Endothelial cell of umbilical vein (primary cell): ENCODE measurements around the gene CATSPER3. TPM values are rescaled to one million over a fixed set of nuclear protein-coding genes. Genes with fewer than 3 reads are reported as not detected.

ENCODE experiments used
- BruUV-seq: library from RNA; stranded (reverse); fragments of 400-500 nt; replicated peaks from 2 replicates; lab custom pipeline; 2021; lab: Mats Ljungman, UMichigan
- CTCF ChIA-PET: fragments of 300-600, 350-600 bp; sonication (Branson Sonifier 250); formaldehyde crosslinking; loops from one replicate; lab custom pipeline; 2021; ENCODE audit warnings: antibody characterized with exemption, inconsistent platforms; lab: Charles Lee
- POLR2A ChIA-PET: fragments of 300-600, 350-600 bp; sonication (Branson Sonifier 250); formaldehyde crosslinking; loops from one replicate; lab custom pipeline; 2021; ENCODE audit warnings: antibody characterized with exemption, inconsistent platforms; lab: Charles Lee
- DNase-seq: peaks from one replicate; pipeline ENCODE4 v3.0.0-alpha.2; 2011; ENCODE audit warnings: low read depth, low spot score
- FAIRE-seq: peaks from 2 replicates; lab custom pipeline; 2011; peaks lifted over from hg19 to GRCh38; lab: Jason Lieb, UNC
- H2AFZ ChIP-seq: 2 replicates; pipeline ENCODE4 v1.6.0; 2012; ENCODE audit warnings: low read depth, low read length, control low read depth, inconsistent platforms
- H3K27ac ChIP-seq: 2 replicates; pipeline ENCODE4 v1.5.1; 2011; ENCODE audit warnings: low read depth, mild to moderate bottlenecking, control low read depth, low read length, moderate library complexity; ENCODE audit not compliant: insufficient read depth
- H3K27me3 ChIP-seq, 2 experiments: 2 replicates each; pipeline versions ENCODE4 v1.6.0 to v1.6.1; 2011; ENCODE audit warnings: low read length in 2 of 2, mixed read lengths in 1 of 2; ENCODE audit not compliant: control insufficient read depth in 2 of 2, insufficient read depth in 2 of 2
- H3K36me3 ChIP-seq, 2 experiments: 2 replicates in 1 of 2; 3 replicates in 1 of 2; pipeline ENCODE4 v1.5.1; 2011; ENCODE audit warnings: low read length in 2 of 2, mild to moderate bottlenecking in 1 of 2, moderate library complexity in 1 of 2; ENCODE audit not compliant: control insufficient read depth in 2 of 2, insufficient read depth in 2 of 2; ENCODE audit errors: extremely low read depth in 1 of 2
- H3K4me1 ChIP-seq: 3 replicates; pipeline ENCODE4 v1.5.1; 2011; ENCODE audit warnings: mild to moderate bottlenecking, low read length; ENCODE audit not compliant: control insufficient read depth, insufficient read depth; ENCODE audit errors: extremely low read depth
- H3K4me2 ChIP-seq: 2 replicates; pipeline ENCODE4 v1.6.1; 2011; ENCODE audit warnings: low read length, control low read depth, mixed read lengths; ENCODE audit not compliant: insufficient read depth
- H3K4me3 ChIP-seq, 3 experiments: fragments of 200-600 bp in 1 of 3; sonication (generic), shearing (Covaris generic) in 1 of 3; replicated peaks in 1 of 3; 2 replicates each; pipeline ENCODE4 v1.5.1; 2011 to 2016; ENCODE audit warnings: control low read depth in 3 of 3, low read length in 3 of 3, mild to moderate bottlenecking in 2 of 3, inconsistent platforms in 1 of 3, low read depth in 1 of 3, moderate library complexity in 1 of 3; ENCODE audit not compliant: insufficient read depth in 1 of 3
- H3K79me2 ChIP-seq: 2 replicates; pipeline ENCODE4 v1.6.0; 2012; ENCODE audit warnings: low read length, inconsistent platforms; ENCODE audit not compliant: control insufficient read depth, insufficient read depth
- H3K9ac ChIP-seq: replicated peaks from 2 replicates; pipeline ENCODE3; 2011; ENCODE audit warnings: low read length, control low read depth; ENCODE audit not compliant: insufficient read depth; ENCODE audit errors: extremely low read depth
- H3K9me1 ChIP-seq: replicated peaks from 3 replicates; pipeline ENCODE4 v1.6.0; 2011; ENCODE audit warnings: mild to moderate bottlenecking, low read length; ENCODE audit not compliant: control insufficient read depth, insufficient read depth; ENCODE audit errors: extremely low read depth
- H3K9me3 ChIP-seq: replicated peaks from 2 replicates; pipeline ENCODE4 v1.5.1; 2012; ENCODE audit warnings: low read length, inconsistent platforms; ENCODE audit not compliant: control insufficient read depth, insufficient read depth
- H4K20me1 ChIP-seq: replicated peaks from 2 replicates; pipeline ENCODE3; 2011; ENCODE audit warnings: mild to moderate bottlenecking, low read length; ENCODE audit not compliant: control insufficient read depth, insufficient read depth; ENCODE audit errors: extremely low read depth
- EZH2 ChIP-seq: IDR thresholded peaks from 2 replicates; pipeline ENCODE4 v1.6.1; 2012; ENCODE audit warnings: borderline replicate concordance, low read depth, mild to moderate bottlenecking, moderate library complexity, low read length, inconsistent platforms; ENCODE audit not compliant: severe bottlenecking
- FOS ChIP-seq: IDR thresholded peaks from 2 replicates; pipeline ENCODE4 v1.6.1; 2011; ENCODE audit warnings: mild to moderate bottlenecking, low read length, moderate library complexity, borderline replicate concordance; ENCODE audit not compliant: insufficient read depth
- GATA2 ChIP-seq: IDR thresholded peaks from 2 replicates; pipeline ENCODE4 v1.7.0; 2011; ENCODE audit warnings: low read depth, mild to moderate bottlenecking, moderate library complexity, mixed read lengths, low read length; ENCODE audit not compliant: insufficient read length, insufficient read depth
- JUN ChIP-seq: IDR thresholded peaks from 2 replicates; pipeline ENCODE4 v1.6.1; 2011; ENCODE audit warnings: borderline replicate concordance, low read depth; ENCODE audit not compliant: insufficient read length, insufficient read depth
- MYC ChIP-seq: IDR thresholded peaks from one replicate; pipeline ENCODE4 v1.6.1; 2011; ENCODE audit warnings: mild to moderate bottlenecking, low read depth, low read length
- POLR2A ChIP-seq: IDR thresholded peaks from 2 replicates; pipeline ENCODE4 v1.6.1; 2012; ENCODE audit warnings: low read depth, mild to moderate bottlenecking, control low read depth, low read length
- POLR2AphosphoS5 ChIP-seq: IDR thresholded peaks from 2 replicates; pipeline ENCODE4 v1.6.1; 2012; ENCODE audit warnings: low read depth, mild to moderate bottlenecking, control low read depth, low read length, moderate library complexity; ENCODE audit not compliant: insufficient read depth
- dilution Hi-C: fragments of 300-500 bp; cut with MboI; formaldehyde crosslinking; loops from one replicate; pipeline ENCODE4 v1.15.0; 2019; ENCODE audit warnings: low sequenced_read_pairs; ENCODE audit not compliant: extremely low pct_ligation_motif_present
- intact Hi-C: fragments of 100-400 bp; cut with micrococcal nuclease; formaldehyde crosslinking; loops from one replicate; pipeline ENCODE4 v1.10.0; 2022
- polyA plus RNA-seq, 4 experiments: library from polyadenylated mRNA; depleted of rRNA in 3 of 4; stranded (reverse) in 3 of 4; unstranded in 1 of 4; fragments of >200 nt; gene quantifications; 2 replicates each; pipeline versions ENCODE4 v1.2.1 to v1.2.3, GENCODE V29; 2011 to 2012; ENCODE audit warnings: missing spikeins in 1 of 4
- total RNA-seq: library from RNA; stranded (reverse); gene quantifications from 2 replicates; pipeline ENCODE4 v1.2.3, GENCODE V29; 2021
- TF ChIP-seq, protein P1 (sequence below): IDR thresholded peaks from 2 replicates; pipeline ENCODE4 v1.6.1; 2011; ENCODE audit not compliant: insufficient read depth, insufficient read length
- TF ChIP-seq, protein P2 (sequence below), 2 donors: IDR thresholded peaks; 1 replicate in 1 of 2; 2 replicates in 1 of 2; pipeline ENCODE4 v1.5.1; 2011; ENCODE audit warnings: low read length in 2 of 2, mild to moderate bottlenecking in 2 of 2, moderate library complexity in 2 of 2, control low read depth in 1 of 2, inconsistent platforms in 1 of 2, low read depth in 1 of 2; ENCODE audit not compliant: insufficient read depth in 1 of 2; ENCODE audit errors: extremely low read depth in 1 of 2

CATSPER3 gene
- total and polyA plus RNA-seq, 2 donors (not counting 3 experiments of a cell fraction or from before 2014, with no cell fraction given), result 0.43 to 0.71 TPM

DNA sequence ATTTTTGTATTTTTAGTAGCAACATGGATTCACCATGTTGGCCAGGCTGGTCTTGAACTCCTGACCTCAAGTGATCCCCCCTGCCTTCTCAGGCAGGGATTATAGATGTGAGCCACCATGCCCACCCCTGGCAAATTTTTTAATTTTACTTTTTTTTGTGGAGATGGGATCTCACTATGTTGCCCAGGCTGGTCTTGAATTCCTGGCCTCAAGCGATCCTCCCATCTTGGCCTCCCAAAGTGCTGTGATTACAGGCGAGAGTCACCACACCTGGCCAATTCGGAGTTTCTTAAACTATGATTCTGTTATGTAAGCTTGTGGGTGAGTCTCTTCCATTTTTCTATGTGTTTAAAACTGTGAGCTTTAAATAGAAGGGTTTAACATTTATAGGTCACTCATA is 35.2 kb upstream of the CATSPER3 start:
- Histone ChIP-seq H4K20me1 (no peaks in the 10 kb centered on the region), H3K4me3 (no peak overlapping the region), H3K9ac (no peak overlapping the region), H3K27me3 (no peaks in the 10 kb centered on the region), H3K36me3 (peaks cover 0 to 3% of the 10 kb centered on the region in 2 experiments), H3K27ac (no peak overlapping the region), H3K9me3 (no peaks in the 10 kb centered on the region), H3K79me2 (no peaks in the 10 kb centered on the region), H3K9me1 (no peaks in the 10 kb centered on the region), H3K4me2 (no peak overlapping the region), H3K4me1 (no peaks in the 10 kb centered on the region), H2AFZ (no peak overlapping the region)
- CTCF ChIA-PET, result interaction anchor here (1.8 kb wide), 1 partner anchor 16 kb away, joined by 7 read pairs; no protein-coding TSS in a partner anchor
- dilution Hi-C loops (no loop called here), intact Hi-C loops (no loop called here)
- no TSS peak for BruUV-seq
- POLR2A ChIA-PET, result no interaction called here
- TF ChIP-seq, protein P1, sequence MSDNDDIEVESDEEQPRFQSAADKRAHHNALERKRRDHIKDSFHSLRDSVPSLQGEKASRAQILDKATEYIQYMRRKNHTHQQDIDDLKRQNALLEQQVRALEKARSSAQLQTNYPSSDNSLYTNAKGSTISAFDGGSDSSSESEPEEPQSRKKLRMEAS, result no peak
- no peak for TF ChIP-seq MYC
- FAIRE-seq, result no peak
- DNase-seq, result no peak

DNA sequence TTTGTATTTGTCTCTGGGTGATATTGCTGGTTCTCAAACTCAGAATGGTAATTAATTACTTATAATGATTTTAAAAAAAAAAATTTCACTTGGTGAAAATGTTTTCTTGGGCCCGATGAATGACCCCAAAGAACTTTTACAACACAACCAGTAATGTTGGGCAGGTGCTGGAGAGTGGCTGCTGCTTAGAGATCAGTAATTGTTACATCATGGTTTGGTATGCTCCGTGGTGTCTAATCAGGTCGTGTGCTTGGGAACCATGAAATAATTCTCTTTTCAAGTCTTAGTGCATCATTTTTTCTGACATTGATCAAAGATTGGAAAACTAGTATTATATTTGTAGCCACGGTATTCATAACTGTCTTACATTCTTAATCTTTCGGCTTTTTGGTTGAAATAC is 33.5 kb upstream of the CATSPER3 start:
- Histone ChIP-seq H3K9me1 (no peaks in the 10 kb centered on the region), H3K9ac (no peak overlapping the region), H3K4me2 (no peak overlapping the region), H3K36me3 (peaks cover 0 to 3% of the 10 kb centered on the region in 2 experiments), H3K79me2 (no peaks in the 10 kb centered on the region), H3K4me1 (no peaks in the 10 kb centered on the region), H3K4me3 (no peak overlapping the region), H3K27ac (no peak overlapping the region), H3K27me3 (no peaks in the 10 kb centered on the region), H4K20me1 (no peaks in the 10 kb centered on the region), H2AFZ (no peak overlapping the region), H3K9me3 (no peaks in the 10 kb centered on the region)
- CTCF ChIA-PET, result no interaction called here
- TF ChIP-seq POLR2AphosphoS5 (no peak), EZH2 (no peak), MYC (no peak), JUN (no peak), FOS (no peak), GATA2 (no peak), POLR2A (no peak)
- TF ChIP-seq, protein P1, result no peak
- TF ChIP-seq, protein P2, sequence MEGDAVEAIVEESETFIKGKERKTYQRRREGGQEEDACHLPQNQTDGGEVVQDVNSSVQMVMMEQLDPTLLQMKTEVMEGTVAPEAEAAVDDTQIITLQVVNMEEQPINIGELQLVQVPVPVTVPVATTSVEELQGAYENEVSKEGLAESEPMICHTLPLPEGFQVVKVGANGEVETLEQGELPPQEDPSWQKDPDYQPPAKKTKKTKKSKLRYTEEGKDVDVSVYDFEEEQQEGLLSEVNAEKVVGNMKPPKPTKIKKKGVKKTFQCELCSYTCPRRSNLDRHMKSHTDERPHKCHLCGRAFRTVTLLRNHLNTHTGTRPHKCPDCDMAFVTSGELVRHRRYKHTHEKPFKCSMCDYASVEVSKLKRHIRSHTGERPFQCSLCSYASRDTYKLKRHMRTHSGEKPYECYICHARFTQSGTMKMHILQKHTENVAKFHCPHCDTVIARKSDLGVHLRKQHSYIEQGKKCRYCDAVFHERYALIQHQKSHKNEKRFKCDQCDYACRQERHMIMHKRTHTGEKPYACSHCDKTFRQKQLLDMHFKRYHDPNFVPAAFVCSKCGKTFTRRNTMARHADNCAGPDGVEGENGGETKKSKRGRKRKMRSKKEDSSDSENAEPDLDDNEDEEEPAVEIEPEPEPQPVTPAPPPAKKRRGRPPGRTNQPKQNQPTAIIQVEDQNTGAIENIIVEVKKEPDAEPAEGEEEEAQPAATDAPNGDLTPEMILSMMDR (IDR thresholded peaks at IDR 0.05; ENCODE audit: extremely low read depth in 1 of 2, insufficient read depth in 1 of 2, low read depth in 1 of 2, low read length in 2 of 2), result no peak
- dilution Hi-C loops (no loop called here), intact Hi-C loops (no loop called here)
- POLR2A ChIA-PET, result no interaction called here
- FAIRE-seq, result no peak
- no TSS peak for BruUV-seq
- no peak for DNase-seq
